ENCODE data around the gene FSHR.

FSHR gene

GRCh38 chr2:48948400-48949125, 205.8 kb downstream of the FSHR start:
- DNase-seq, result no peak

- peak; percentile 30 for DNase-seq
Measured at GRCh38 chr2:48946449-48947048, 207.8 kb downstream of the FSHR start.

- no peak for DNase-seq
Measured at GRCh38 chr2:48944956-48945355, 209.4 kb downstream of the FSHR start.

- no peak for DNase-seq
Measured at GRCh38 chr2:48943436-48943835, 210.9 kb downstream of the FSHR start.

- DNase-seq, result no peak
Measured at GRCh38 chr2:48941908-48942307, 212.4 kb downstream of the FSHR start.

GRCh38 chr2:48941456-48941855, 212.9 kb downstream of the FSHR start:
- no peak for DNase-seq

GRCh38 chr2:48940606-48941005, 213.7 kb downstream of the FSHR start:
- DNase-seq, result no peak

GRCh38 chr2:48939232-48939631, 215.1 kb downstream of the FSHR start:
- no peak for DNase-seq

GRCh38 chr2:48938231-48938630, 216.1 kb downstream of the FSHR start:
- no peak for DNase-seq

- no peak for DNase-seq
Measured at GRCh38 chr2:48934807-48935206, 219.5 kb downstream of the FSHR start.

- no peak for DNase-seq
Measured at GRCh38 chr2:48933828-48934497, 220.4 kb downstream of the FSHR start.

- DNase-seq, result no peak
Measured at GRCh38 chr2:48932667-48933066, 221.6 kb downstream of the FSHR start.

- DNase-seq, result no peak
Measured at GRCh38 chr2:48929571-48930301, 224.6 kb downstream of the FSHR start.

- no peak for DNase-seq
Measured at GRCh38 chr2:48927355-48927754, 227.0 kb downstream of the FSHR start.

- no peak for DNase-seq
Measured at GRCh38 chr2:48915884-48916283, 238.4 kb downstream of the FSHR start.

GRCh38 chr2:48915227-48915626, 239.1 kb downstream of the FSHR start:
- no peak for DNase-seq

- DNase-seq, result no peak
Measured at GRCh38 chr2:48914477-48915089, 239.7 kb downstream of the FSHR start.

All from activated CD4-positive, alpha-beta T cell treated with anti-CD3 and anti-CD28 coated beads for 48 hours (primary cell).